Hippocampal formation (tissue), 2 donors: Measurements from ENCODE around the gene FASTKD1.

Experiments used
- DNase-seq, 2 donors: peaks; one replicate each; lab custom pipeline; 2025; lab: John Stamatoyannopoulos, UW

Gene FASTKD1

DNA sequence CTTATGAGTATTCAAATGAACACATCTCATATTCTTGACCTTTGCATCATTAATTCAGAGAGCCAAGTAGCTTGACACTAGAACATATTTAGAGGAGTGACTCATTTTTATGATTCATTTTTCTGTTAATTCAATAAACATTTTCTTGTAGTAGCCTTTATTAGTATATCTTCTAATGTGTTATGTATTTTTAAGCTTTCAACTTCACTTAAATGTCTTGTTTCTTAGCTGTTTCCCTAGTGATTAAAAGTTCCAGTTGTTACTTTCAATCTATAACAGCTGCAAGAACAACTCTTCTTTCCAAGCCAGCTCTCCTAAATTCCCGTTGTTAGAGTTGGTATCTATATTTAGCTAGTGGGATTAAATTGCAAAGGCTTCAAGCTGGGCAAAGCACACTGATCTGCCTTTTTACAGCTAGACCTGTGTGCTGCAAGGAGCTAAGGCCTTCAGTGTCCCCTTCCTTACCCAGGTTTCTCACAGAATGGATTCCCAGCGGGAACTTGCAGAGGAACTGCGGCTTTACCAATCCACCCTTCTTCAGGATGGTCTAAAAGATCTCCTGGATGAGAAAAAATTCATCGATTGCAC lies 64.3 kb downstream of the FASTKD1 start, which contains the start of gene KLHL41:
Gene KLHL41, plus strand, starts transcription at position 405 of the 588 bp plus-strand sequence. Its CDS starts 77 bp downstream, at position 482.
- no peak for DNase-seq

DNA sequence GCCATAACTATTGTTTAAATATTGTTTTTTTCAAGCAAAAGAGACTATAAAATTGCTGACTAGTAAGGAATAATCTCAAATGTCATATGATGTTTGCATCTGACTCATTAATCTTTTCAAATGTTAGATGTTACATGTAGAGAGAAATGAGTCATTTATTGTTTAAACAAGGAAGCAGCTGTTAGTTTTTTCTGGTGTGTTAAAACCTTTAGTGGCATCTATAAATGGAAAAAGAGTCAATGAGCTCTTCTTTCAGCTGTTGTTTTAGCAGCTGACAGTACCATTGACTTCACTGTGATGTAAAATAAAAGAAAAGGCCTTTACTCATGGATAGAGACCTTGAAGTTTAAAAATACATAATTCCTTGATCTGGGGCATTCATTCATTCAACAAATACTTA lies 66.0 kb downstream of the FASTKD1 start:
- no peak for DNase-seq

GRCh38 chr2:169504651-169505050 lies 69.0 kb downstream of the FASTKD1 start:
- DNase-seq, result no peak

- no peak for DNase-seq
Observed at GRCh38 chr2:169495310-169495928, 78.2 kb downstream of the FASTKD1 start.

GRCh38 chr2:169493360-169493759 lies 80.3 kb downstream of the FASTKD1 start:
- no peak for DNase-seq

DNA sequence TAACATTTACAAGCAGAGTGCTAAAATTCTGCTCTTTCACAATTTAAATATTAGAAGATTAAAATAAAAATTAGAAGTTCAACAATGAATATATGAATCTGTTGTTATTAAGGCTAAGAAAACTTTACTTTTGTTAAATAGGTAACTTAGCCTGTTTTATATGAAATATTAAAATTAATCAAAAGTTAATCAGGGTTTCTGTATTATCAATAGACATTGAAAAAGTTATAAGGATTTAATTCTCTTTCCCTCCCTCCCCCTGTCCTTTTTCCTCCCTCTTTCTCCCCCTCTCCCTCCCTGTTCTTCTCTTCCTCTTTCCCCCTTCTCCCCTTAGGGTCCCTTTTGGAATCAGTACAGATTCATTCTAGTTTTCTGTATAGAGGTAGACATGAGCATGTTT lies 82.3 kb downstream of the FASTKD1 start:
- no peak for DNase-seq

GRCh38 chr2:169490834-169491233 lies 82.8 kb downstream of the FASTKD1 start:
- DNase-seq, result no peak

- no peak for DNase-seq
Observed at GRCh38 chr2:169486487-169486886, 87.2 kb downstream of the FASTKD1 start.

DNA sequence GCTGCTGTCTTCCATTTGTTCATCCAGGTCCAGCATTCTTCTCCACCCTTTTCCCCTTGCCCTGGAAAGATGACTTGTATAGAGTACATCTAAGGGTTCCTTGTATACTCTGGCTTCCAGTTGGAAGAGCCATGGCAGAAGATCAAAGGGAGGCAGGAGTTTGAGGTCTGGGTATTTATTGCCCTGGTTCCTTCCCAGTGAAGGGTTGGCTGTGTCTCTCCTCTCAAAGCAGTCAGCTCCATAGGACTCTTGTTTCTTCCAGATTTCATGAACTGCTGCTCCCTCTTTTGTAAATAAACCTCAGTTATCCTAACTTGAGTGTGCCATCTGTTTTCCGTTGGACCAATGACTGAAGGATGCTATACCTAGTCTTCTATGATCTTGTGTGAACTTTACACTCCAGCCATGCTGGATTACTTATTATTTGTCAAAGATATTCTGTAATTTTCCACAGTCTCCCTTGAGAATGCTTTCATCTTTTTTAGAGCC lies 88.0 kb downstream of the FASTKD1 start:
- DNase-seq, result no peak

DNA sequence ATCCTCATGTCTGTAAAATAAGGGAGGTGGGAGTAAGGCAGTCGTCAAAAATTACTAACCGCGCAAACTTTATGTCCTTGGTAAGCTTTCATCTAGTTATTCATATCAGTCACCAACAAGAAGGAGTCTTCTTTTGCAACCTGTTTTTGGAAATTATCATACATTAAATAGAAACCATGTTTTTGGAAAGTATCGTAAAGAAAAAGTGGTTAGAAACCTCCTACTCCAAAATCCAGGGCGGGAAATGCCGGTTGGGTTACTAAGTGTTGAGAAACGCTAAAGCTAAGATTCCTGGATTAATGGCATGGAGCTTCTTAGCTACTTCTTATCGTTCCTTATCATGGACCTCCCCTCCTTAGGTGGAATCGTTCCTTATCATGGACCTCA lies 93.6 kb downstream of the FASTKD1 start:
- DNase-seq, result no peak
